ENCODE results near the gene PRKCD. TPM values are rescaled to one million over a fixed set of nuclear protein-coding genes. Genes with fewer than 3 reads are reported as not detected.

The PRKCD gene
- total RNA-seq, 2 experiments from 2014 or later = 18.7 to 21.5 TPM

- Mint-ChIP-seq H3K4me1 (ENCODE audit: low read depth) (peaks cover 6% of the 10 kb centered on the region), H3K36me3 (ENCODE audit: low read depth) (peaks cover 9% of the 10 kb centered on the region), H3K4me3 (no peak overlapping the region), H3K27ac (no peak overlapping the region), H3K27me3 (no peaks in the 10 kb centered on the region), H3K9me3 (no peaks in the 10 kb centered on the region)
- intact Hi-C loops (cut with micrococcal nuclease) = no loop called here
- no peak for DNase-seq
- TF ChIP-seq, protein P1, sequence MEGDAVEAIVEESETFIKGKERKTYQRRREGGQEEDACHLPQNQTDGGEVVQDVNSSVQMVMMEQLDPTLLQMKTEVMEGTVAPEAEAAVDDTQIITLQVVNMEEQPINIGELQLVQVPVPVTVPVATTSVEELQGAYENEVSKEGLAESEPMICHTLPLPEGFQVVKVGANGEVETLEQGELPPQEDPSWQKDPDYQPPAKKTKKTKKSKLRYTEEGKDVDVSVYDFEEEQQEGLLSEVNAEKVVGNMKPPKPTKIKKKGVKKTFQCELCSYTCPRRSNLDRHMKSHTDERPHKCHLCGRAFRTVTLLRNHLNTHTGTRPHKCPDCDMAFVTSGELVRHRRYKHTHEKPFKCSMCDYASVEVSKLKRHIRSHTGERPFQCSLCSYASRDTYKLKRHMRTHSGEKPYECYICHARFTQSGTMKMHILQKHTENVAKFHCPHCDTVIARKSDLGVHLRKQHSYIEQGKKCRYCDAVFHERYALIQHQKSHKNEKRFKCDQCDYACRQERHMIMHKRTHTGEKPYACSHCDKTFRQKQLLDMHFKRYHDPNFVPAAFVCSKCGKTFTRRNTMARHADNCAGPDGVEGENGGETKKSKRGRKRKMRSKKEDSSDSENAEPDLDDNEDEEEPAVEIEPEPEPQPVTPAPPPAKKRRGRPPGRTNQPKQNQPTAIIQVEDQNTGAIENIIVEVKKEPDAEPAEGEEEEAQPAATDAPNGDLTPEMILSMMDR (IDR thresholded peaks at IDR 0.05) = no peak
- ChIA-PET CTCF (interaction anchor here (0.6 to 2.6 kb wide), 5 partner anchors 28 to 77 kb away, joined by 3 to 15 read pairs (median 4); no protein-coding TSS in a partner anchor), POLR2A (interaction anchor here (0.7 to 1.5 kb wide), 3 partner anchors 9 to 62 kb away, joined by 3 read pairs; partner anchors contain the start of gene RFT1)
- ATAC-seq = no peak
Measured at GRCh38 chr3:53191836-53192480, 30.9 kb downstream of the PRKCD start.

DNA sequence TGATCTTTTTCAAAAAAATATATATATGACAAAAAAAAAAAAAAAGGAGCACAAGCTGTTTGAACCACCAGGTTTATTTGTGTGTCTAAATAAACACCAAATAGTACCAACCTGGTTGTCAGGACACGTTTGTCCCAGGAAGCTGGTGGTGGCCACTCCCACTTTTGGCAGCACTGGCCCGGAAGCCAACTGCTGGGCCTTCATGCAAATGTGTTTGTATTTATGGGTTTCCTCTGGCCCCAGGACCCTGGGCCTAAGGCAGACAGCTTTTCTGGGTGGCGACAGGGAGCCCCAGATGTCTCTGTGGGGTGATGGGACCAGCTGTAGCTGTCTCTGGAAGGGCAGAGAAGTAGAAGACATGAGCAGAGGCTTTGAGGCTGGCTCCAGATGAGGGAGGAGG lies 31.6 kb downstream of the PRKCD start:
- Mint-ChIP-seq H3K4me1 (ENCODE audit: low read depth) (peaks cover 6% of the 10 kb centered on the region), H3K27ac (no peak overlapping the region), H3K27me3 (no peaks in the 10 kb centered on the region), H3K9me3 (no peaks in the 10 kb centered on the region), H3K36me3 (ENCODE audit: low read depth) (peaks cover 9% of the 10 kb centered on the region), H3K4me3 (no peak overlapping the region)
- no peak for ATAC-seq
- CTCF ChIA-PET = interaction anchor here (1.0 to 2.6 kb wide), 4 partner anchors 28 to 78 kb away, joined by 4 to 15 read pairs (median 4); no protein-coding TSS in a partner anchor
- POLR2A ChIA-PET = interaction anchor here (1.5 kb wide), 1 partner anchor 60 kb away, joined by 3 read pairs; no protein-coding TSS in a partner anchor
- intact Hi-C loops (cut with micrococcal nuclease) = no loop called here
- TF ChIP-seq, protein P1 (IDR thresholded peaks at IDR 0.05) = no peak
- no peak for DNase-seq

- peaks cover 9% of the 10 kb centered on the region for H3K36me3 Mint-ChIP-seq (ENCODE audit: low read depth)
- DNase-seq (no peak), ATAC-seq (no peak)
- TF ChIP-seq, protein P1 (IDR thresholded peaks at IDR 0.05) = no peak
- ChIA-PET POLR2A (interaction anchor here (1.1 kb wide), 1 partner anchor 77 kb away, joined by 4 read pairs; no protein-coding TSS in a partner anchor), CTCF (interaction anchor here (1.3 to 9.7 kb wide), 3 partner anchors 59 to 79 kb away, joined by 5 to 178 read pairs (median 15); partner anchors contain the start of gene RFT1)
- intact Hi-C loops (cut with micrococcal nuclease) = no loop called here
- peaks cover 1% of the 10 kb centered on the region for H3K27me3 Mint-ChIP-seq
- H3K4me1 Mint-ChIP-seq (ENCODE audit: low read depth) = peaks cover 8% of the 10 kb centered on the region
- H3K27ac Mint-ChIP-seq = no peak overlapping the region
- H3K9me3 Mint-ChIP-seq = no peaks in the 10 kb centered on the region
- no peak overlapping the region for H3K4me3 Mint-ChIP-seq
Measured at GRCh38 chr3:53193466-53194209, 32.6 kb downstream of the PRKCD start.

GRCh38 chr3:53194210-53195065 lies 33.4 kb downstream of the PRKCD start:
- Mint-ChIP-seq H3K4me3 (no peak overlapping the region), H3K4me1 (ENCODE audit: low read depth) (peaks cover 8% of the 10 kb centered on the region), H3K36me3 (ENCODE audit: low read depth) (peaks cover 8% of the 10 kb centered on the region), H3K9me3 (no peaks in the 10 kb centered on the region), H3K27ac (no peak overlapping the region), H3K27me3 (peaks cover 1% of the 10 kb centered on the region)
- ChIA-PET CTCF (interaction anchor here (1.0 to 9.7 kb wide), 9 partner anchors 10 to 349 kb away, joined by 3 to 178 read pairs (median 19); partner anchors contain the start of genes PRKCD and RFT1), POLR2A (interaction anchor here (1.0 to 1.4 kb wide), 3 partner anchors 58 to 85 kb away, joined by 3 to 7 read pairs (median 4); no protein-coding TSS in a partner anchor)
- TF ChIP-seq, protein P1 (IDR thresholded peaks at IDR 0.05) = no peak
- no peak for DNase-seq
- intact Hi-C loops (cut with micrococcal nuclease) = loop anchor here (5.0 kb wide), 2 partner anchors 62 to 82 kb away; partner anchors contain the start of gene RFT1
- ATAC-seq = no peak
